Muscle of back (tissue), 11 donors: ENCODE results near the gene SVOP. TPM values are rescaled to one million over a fixed set of nuclear protein-coding genes. Genes with fewer than 3 reads are reported as not detected.
"Not testable (repeated sequence)": the region's sequence is repeated elsewhere in the genome, so short reads cannot be mapped to it uniquely, and the experiment has no call there.

Experiments used
- DNase-seq, 3 donors: peaks; one replicate each; pipeline versions ENCODE4 v3.0.0 to v3.0.0-alpha.2; 2013
- polyA plus RNA-seq, 10 donors: library from polyadenylated mRNA; unstranded; fragments of 120-200 nt; gene quantifications; one replicate each; pipeline ENCODE4 v1.2.1, GENCODE V29; 2013; ENCODE audit not compliant: insufficient read length in 10 of 10

Gene SVOP
- polyA plus RNA-seq, 10 donors = 0.09 to 0.60 (median 0.24) TPM

GRCh38 chr12:108890208-108890607 is 130.7 kb downstream of the SVOP start:
- DNase-seq = no peak

GRCh38 chr12:108888031-108888430 is 132.8 kb downstream of the SVOP start:
- DNase-seq = no peak

- no peak for DNase-seq
These were observed 133.8 kb downstream of the SVOP start for GRCh38 chr12:108886873-108887629.

GRCh38 chr12:108884116-108885012 is 136.5 kb downstream of the SVOP start:
- DNase-seq = no peak

GRCh38 chr12:108881953-108882352 is 138.9 kb downstream of the SVOP start:
- DNase-seq = no peak

- DNase-seq = no peak
These were observed 141.1 kb downstream of the SVOP start, which contains the start of gene DAO for GRCh38 chr12:108879615-108880254. Gene DAO, plus strand, starts transcription at chr12:108880092. Its CDS starts 4,915 bp downstream, at chr12:108885007.

GRCh38 chr12:108876550-108876949 is 144.3 kb downstream of the SVOP start:
- DNase-seq = no peak

- DNase-seq = no peak
These were observed 145.0 kb downstream of the SVOP start for GRCh38 chr12:108875682-108876361.

GRCh38 chr12:108875280-108875679 is 145.6 kb downstream of the SVOP start:
- no peak for DNase-seq

GRCh38 chr12:108868781-108869180 is 152.1 kb downstream of the SVOP start:
- no peak for DNase-seq

- DNase-seq = not testable (repeated sequence)
These were observed 154.8 kb downstream of the SVOP start for GRCh38 chr12:108866083-108866482.

- no peak for DNase-seq
These were observed 155.7 kb downstream of the SVOP start for GRCh38 chr12:108865169-108865568.

- DNase-seq = no peak
These were observed 158.3 kb downstream of the SVOP start for GRCh38 chr12:108862588-108862959.

- DNase-seq = no peak
These were observed 158.8 kb downstream of the SVOP start for GRCh38 chr12:108861878-108862587.

GRCh38 chr12:108860443-108860842 is 160.4 kb downstream of the SVOP start:
- no peak for DNase-seq

- no peak for DNase-seq
These were observed 161.0 kb downstream of the SVOP start for GRCh38 chr12:108859923-108860291.

GRCh38 chr12:108859141-108859922 is 161.5 kb downstream of the SVOP start:
- DNase-seq = not testable (repeated sequence)

- peak in 1 of 3 donors; percentile 74 for DNase-seq
These were observed 162.4 kb downstream of the SVOP start for GRCh38 chr12:108858311-108859074.
